Stimulated activated CD8-positive, alpha-beta memory T cell treated with anti-CD3 and anti-CD28 coated beads, Interleukin-12 subunit alpha, Interleukin-12 subunit beta, amount 100 ng/mL, for 1 hour (primary cell): ENCODE data around the gene JAKMIP1.
A peak's percentile ranks its signal among the peaks of the same experiment; 100 is the strongest.
"Not testable (repeated sequence)": the region's sequence is repeated elsewhere in the genome, so short reads cannot be mapped to it uniquely, and the experiment has no call there.

Source experiments
- DNase-seq: peaks from one replicate; pipeline ENCODE4 v3.0.0-alpha.2; 2020; ENCODE audit warnings: low read depth

JAKMIP1 gene

GRCh38 chr4:6143603-6144181 lies 56.7 kb downstream of the JAKMIP1 start:
- DNase-seq, result no peak

- no peak for DNase-seq
Observed at GRCh38 chr4:6142935-6143602, 57.3 kb downstream of the JAKMIP1 start.

- no peak for DNase-seq
Observed at GRCh38 chr4:6142511-6142910, 57.8 kb downstream of the JAKMIP1 start.

- DNase-seq, result no peak
Observed at GRCh38 chr4:6141554-6141953, 58.8 kb downstream of the JAKMIP1 start.

- not testable (repeated sequence) for DNase-seq
Observed at GRCh38 chr4:6141021-6141420, 59.3 kb downstream of the JAKMIP1 start.

- no peak for DNase-seq
Observed at GRCh38 chr4:6137747-6138135, 62.6 kb downstream of the JAKMIP1 start.

- no peak for DNase-seq
Observed at GRCh38 chr4:6137027-6137746, 63.2 kb downstream of the JAKMIP1 start.

GRCh38 chr4:6134612-6135220 lies 65.6 kb downstream of the JAKMIP1 start:
- DNase-seq, result peak; percentile 12

GRCh38 chr4:6132716-6133115 lies 67.6 kb downstream of the JAKMIP1 start:
- DNase-seq, result no peak

- DNase-seq, result no peak
Observed at GRCh38 chr4:6128221-6128850, 72.0 kb downstream of the JAKMIP1 start.

GRCh38 chr4:6126971-6127745 lies 73.2 kb downstream of the JAKMIP1 start:
- no peak for DNase-seq

- DNase-seq, result no peak
Observed at GRCh38 chr4:6125103-6125651, 75.2 kb downstream of the JAKMIP1 start.

GRCh38 chr4:6124386-6125102 lies 75.8 kb downstream of the JAKMIP1 start:
- DNase-seq, result no peak

GRCh38 chr4:6123976-6124375 lies 76.4 kb downstream of the JAKMIP1 start:
- no peak for DNase-seq

GRCh38 chr4:6123541-6123940 lies 76.8 kb downstream of the JAKMIP1 start:
- DNase-seq, result no peak

- DNase-seq, result no peak
Observed at GRCh38 chr4:6123116-6123515, 77.2 kb downstream of the JAKMIP1 start.

GRCh38 chr4:6122496-6122895 lies 77.9 kb downstream of the JAKMIP1 start:
- no peak for DNase-seq

- DNase-seq, result no peak
Observed at GRCh38 chr4:6121941-6122340, 78.4 kb downstream of the JAKMIP1 start.

- DNase-seq, result no peak
Observed at GRCh38 chr4:6121276-6121850, 79.0 kb downstream of the JAKMIP1 start.

GRCh38 chr4:6120361-6120760 lies 80.0 kb downstream of the JAKMIP1 start:
- no peak for DNase-seq
